MV-4-11 (cell line): ENCODE measurements around the gene LRRK1.
A peak's percentile ranks its signal among the peaks of the same experiment; 100 is the strongest.

Experiments
- DNase-seq: peaks from one replicate; lab custom pipeline; 2025; lab: John Stamatoyannopoulos, UW

LRRK1 gene

DNA sequence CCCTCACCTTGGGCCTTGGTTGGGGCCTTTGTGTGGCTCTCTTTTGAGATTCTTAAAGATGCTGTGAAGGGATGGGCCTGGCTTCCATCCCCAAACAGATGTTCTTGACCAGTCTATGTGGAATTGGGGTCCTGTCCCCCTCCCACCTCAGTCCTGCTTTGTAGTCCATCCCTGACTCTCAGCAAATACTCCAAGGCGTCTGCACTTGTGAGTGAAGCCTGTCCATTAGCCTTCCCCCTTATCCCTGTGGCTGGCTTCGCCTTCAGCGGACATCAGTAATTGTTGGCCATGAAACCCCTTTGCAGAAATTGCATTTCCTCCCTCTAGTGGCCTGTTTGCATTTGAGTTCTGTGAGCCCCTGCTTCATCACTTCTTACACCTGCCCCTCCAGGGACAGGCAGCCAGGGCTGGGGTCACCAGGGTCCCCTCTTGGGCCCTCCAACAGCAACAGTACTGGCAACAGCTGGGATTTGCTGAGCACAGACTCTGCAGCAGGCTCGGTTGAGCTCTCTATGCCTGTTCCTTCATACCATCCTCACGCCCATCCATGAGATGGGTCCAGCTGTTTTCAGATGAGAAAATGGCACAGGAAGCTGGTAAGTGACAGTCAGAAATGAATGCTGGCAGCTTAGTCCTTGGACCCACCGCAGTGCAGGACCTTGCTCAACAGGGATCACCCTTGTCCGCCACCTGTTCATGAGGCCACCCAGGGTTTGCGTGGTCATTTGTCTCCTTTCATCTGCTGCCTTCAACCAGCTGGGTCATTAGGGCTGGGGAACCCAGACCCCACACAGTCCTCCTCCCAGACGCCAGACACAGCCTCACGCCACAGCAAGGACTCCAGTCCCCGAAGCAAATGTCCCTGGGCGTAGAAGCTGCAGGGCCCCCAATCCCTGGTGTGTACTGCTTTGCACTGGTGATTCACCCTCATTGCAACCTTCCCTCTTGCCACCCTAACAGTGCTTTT is 8.9 kb upstream of the LRRK1 start:
- no peak for DNase-seq

DNA sequence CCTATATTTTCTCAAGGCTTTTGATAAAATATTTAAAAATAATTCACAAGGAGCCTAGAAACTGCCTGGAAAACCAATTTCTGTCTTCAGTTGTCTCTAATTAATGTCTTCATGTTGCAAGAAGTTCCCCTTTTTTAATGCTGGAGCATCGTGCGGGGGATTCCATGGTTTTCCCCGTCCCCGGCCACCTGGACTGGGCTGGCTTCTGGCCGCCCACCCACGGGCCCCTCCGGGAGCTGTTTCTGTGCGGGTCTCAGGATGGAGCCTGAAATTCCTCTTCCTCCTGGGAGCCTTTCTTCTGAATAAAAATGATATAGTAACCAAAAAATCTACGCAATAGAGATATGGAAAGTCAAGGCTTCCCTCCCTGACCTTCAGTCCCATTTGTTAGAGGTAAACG is 8.1 kb upstream of the LRRK1 start:
- no peak for DNase-seq

DNA sequence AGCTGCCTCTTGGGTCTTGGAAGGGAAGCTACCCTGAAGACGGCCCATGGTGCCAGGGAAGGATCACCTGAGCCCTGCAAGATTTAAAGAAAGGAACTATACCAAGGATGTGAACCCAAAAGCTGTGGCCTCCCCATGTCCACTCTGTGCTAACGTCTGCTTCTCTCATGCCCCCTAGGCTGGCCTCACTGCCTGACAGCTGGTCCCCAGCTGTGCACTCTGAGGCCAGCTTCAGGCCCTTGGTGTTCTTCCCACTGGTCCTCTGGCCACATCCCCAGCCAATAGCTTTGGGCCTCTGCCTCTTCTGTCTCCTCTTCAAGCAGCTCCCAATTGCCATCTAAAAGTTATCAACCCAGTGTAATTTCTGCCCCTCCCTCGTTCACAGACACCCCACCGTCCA is 5.2 kb upstream of the LRRK1 start:
- no peak for DNase-seq

DNA sequence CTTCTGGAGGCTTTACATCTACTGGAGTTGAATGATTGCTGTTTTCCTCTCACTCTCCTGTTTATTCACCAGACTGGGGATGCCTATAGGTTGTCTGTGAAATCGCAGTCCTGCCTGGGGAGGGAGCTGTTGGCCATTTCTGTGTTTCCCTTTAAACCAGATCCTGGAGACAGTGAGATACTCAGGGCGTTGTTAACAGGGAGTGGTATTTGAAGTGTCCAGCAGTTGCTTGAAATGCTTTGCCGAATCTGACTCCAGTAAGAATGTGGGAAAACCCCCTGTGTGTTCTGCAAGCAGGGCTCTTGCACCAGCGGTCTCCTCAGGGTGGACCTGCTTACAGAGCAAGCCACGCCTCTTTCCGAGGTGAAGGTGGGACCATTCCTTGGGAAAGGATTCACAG is 4.3 kb upstream of the LRRK1 start:
- no peak for DNase-seq

DNA sequence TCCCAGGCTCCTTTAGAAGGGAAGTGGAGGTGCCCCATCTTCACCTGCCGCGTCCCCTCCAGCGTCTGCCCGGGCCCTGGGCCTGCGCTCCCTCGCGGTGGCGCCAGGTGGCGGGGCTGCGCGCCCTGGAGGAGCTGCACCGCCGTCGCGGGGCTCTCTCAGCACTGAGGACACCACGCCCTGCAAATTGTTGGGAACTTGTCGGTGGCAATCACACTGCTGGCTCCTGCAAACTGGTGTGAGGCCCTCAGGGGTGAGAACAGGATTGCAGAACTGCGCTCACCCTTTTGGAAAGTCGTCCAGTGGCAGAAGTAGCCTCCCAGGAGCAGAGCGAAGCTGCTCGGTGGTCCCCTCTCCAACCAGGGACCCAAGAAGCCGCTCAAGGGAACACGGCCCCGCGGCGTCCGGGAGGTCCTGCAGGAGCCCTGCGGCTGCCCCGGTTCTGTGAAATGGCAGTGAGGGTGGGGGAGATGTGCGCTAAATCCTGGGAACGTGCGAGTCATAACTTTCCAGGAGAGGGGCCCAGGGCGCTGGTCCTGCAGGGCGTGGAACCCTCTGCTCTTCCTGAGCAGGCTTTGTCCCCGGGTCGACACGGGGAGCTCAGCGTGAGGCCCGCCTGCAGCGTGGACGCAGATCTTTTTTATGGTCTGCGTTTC is 995 bp upstream of the LRRK1 start:
- DNase-seq = peak; percentile 73

DNA sequence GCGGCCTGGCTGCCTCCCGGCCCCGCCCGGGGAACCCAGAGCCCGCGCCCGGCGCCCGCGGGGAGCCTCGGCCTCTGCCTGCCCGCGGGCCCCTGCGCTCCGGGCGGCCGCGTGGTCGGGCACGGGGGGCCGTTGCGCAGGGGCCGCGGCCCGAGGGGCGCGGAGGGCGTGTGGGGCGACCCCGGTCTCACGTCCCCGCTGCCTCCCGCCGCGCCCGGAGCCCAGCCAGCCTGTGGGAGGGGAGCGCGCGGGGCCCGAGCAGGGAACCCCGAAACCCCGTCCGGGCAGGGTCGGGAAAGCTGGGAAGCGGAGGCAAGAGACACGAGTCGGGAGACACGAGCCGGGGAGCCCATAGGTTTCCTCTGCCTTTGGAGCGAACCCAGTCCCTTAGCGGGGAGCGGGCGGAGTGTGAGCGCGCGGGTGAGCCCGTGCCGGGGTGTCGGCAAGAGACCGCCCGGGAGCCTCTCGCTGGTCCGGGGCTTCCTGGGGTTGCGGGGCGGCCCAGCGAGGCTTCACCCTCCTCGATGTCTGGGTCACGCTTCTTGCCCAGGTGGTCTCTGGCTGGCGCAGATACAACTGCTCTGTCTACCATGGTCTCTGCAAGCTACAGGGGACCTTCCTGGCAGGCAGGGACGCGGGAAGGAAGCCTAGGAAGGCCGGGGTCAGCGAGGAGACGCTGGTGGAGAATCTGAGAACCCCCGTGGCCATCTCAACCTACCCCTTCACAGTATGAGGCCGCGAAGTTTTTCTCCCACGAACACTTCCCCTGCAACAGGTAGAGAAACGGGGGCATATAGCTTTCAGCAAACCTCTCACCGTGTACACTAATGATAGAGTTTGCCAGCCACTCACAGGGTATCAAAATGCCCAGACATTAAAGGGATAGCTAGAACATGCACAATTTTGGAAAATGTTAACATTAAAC is 586 bp downstream of the LRRK1 start:
- DNase-seq = no peak

DNA sequence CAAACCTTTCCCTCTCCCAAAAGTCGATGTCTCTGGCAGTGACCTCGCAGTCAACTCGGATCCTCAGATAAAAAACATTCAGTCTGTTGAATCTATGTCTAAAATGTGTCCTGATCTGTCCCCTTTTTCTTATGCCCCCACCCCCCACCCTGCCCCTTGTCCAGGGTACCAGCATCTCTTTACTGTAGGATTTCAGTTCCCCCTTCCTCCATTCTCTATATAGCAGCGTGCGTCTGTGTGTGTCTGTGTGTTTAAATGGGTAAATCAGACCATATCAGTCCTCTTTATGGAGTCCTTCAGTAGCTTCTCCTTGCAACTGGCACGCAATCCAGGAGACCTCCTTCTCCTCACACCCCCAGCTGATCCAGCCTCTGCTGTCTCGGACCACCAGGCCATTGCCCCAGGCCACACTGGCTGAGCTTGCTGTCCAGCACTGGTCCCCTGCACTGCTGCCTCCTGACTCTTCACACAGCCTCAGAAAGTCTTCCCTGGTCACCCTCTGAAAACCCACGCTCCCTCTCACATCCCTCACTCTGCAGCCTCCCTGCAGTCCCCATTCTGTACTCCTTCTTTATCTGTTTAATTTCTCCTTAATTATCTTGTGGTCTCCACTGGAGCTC is 1.5 kb downstream of the LRRK1 start:
- peak; percentile 12 for DNase-seq

DNA sequence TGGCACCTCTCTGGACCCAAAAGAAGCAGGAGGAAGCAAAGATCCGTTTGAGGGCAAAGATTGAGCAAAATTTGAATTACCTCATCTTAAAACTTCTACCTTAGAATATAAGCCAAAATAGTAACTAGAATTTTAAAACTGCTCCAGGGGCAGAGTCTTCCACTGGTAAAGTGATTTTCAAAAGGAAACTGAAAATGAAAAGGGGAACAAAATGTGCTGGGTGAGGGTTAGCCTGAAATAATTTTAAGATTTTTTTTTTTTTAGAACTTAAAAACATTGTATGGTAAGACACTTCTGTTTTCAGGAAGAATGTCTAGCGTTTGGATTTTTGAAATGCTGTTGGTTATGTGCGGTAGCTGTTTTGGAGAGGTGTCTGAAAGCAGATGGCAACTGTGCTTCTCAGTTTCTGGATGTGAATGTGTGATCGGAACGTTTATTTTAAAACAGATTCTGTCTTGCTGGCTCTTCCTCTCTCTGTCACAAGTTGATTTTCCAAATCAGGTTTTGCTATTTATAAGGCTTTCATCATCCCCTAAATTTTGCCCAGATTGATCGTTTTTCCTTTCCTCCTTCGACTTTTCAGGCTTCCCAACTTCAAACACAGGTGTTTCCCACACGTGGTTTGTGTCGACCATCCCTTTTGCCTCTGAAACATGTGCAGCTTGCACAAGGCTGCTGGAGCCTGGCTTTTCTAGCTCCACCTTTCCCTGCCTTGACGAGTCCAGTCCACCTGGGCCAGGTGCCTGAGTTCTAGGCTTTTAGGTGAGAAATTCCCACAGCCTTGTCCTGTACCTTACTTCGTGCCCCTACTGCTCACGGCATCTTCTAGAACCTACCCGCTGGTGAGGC is 3.3 kb downstream of the LRRK1 start:
- DNase-seq = peak; percentile 87

DNA sequence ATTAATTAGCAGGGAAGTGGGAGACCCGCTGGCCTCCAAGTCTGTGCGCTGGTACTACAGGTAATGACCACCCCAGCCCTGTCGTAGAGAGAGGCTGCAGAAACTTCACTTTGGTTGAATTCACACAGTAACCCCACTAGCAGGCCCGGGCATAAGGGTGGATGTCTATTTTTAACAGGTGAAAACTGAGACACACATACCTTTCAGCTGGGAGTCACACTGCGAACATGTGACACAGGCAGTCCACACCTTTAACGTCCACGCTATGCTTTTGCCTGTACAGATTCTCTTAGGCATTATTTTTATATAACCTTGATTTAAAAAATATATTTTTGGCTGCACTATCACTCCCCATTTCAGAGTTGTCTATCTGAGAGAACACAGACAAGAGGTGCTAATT is 3.9 kb downstream of the LRRK1 start:
- no peak for DNase-seq

DNA sequence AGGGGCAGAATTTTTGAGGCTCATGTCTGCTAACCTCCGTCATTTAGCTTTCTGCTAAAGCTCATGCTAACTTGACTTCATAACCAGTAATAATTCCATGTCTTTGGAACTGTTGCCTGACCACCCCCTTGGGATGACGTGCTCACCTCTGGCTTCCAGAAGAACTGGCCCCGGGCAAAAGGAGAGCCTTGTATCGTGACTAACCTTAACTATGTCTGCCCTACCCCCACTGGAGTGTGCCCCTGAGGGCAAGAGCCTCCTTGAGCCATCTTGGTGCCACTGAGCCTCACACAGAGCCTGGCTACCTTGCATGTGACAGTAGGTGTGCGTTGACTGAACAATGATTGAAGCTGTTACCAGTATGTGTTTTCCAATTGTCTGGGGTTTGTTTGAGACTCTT is 4.7 kb downstream of the LRRK1 start:
- no peak for DNase-seq

DNA sequence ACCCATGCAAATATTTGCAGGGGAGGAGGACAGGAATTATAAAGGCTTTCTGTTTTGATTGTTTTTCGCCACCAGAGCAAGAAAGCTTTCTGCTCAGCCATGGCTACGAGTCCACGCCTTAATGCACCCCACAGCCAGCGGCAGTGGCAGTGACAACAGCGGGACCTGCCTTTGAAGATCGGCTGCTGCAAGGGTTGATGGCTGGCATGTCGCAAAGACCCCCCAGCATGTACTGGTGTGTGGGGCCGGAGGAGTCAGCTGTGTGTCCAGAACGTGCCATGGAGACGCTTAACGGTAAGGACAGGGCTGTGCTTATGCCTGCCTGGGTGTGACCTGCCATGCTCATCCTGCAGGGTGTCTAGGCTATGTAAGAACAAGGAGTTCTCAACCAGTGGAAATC is 5.3 kb downstream of the LRRK1 start:
- DNase-seq = no peak

DNA sequence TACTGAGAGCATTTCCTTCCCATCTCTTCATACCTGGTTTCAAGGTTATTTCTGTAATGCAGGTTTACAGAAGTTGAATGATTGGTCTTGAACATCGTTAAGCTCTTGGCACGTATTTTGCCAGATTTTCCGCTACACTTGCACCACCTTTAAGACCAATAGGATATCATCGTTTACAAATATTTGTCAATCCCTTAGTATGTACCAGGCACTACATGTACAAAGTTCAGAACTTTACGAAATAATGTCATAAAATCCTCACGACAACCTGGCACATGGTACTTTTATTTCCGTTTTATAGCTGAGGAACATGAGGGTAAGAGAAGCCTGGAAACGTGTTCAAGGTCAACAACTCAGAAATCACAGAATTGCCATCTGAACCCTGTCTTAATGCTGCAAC is 6.3 kb downstream of the LRRK1 start:
- DNase-seq = no peak

DNA sequence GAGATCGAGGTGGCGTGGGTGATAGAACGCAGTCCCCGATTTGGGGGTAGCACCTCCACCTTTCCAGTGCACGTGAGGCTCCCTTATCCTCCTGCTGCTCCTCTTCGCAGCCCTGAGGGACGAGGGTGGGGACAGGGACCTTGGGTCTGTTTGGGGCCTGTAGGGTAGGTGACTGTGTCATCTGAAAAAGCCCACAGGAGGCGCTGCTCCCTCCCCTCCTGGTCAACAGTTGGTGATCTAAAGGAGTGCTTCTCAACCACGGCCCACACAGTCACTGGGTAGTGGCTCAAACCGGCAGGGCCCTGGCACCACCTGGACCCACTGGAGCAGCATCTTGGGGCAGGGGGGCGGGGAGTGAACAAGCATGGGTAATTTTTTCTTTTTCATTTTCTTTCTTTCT is 7.1 kb downstream of the LRRK1 start:
- no peak for DNase-seq

DNA sequence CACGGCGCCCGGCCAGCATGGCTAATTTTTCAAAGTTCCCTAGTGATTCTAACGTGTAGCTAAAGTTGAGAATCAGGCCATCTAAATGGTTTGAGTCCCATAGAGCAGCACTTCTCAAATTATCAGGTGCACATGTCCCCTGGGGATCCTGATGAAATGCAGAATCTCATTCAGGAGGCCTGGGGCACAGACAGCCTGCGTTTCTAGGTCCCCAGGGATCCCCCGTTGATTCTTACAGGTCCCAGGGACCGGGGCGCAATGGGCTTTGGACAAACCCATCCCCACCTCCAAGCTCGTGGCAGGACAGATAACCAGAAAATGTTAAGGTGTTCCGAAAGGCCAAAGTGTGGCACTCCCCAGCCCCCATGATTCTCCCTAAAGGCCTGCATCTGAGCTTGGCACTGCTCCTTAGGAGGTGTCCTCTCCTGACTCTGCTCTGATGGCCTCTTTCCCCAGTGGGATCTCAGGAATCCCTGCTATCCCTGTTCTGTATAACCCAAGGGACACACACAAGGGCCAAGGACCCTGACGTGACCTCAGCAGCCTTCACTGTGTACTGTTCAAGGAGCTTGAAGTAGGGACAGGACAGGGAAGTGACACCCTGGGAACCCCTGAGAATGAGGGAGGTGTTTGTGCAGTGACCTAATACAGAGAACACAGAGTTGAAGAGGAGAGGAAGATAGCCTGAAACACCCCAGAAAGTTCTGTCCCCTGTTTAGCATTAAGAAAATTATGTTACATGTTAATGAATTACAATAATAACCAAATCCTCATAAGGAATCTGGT is 8.0 kb downstream of the LRRK1 start:
- no peak for DNase-seq

DNA sequence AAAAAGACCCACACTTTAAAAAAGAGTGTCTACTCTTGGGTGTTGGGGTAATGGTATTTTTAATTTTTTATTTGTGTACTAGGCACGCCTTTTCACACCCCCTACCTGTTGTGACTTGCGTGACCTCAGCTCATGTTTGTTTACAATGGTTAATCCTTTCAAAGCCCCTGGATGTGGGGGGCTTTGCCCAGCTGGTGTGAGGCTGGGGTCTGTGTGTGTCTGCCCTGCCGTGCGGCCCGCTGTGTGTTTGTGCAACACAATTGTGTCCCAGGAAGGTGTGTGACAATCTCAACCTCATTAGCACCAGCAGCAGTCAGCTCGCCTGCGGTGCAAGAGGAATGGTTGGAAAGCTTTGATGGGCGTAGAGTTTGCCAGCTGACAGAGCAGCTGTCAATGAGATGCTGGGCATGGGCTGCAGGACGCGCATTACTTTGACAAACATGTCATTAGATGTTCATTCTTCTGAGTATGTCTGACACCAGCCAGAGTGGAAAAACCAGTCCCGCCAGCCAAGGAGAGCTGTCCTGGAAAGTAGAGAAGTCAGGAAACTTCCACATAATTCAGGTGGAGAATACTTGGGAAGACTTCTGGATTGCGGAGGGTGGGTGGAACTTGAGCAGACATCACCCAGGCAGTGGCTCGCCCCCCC is 9.6 kb downstream of the LRRK1 start:
- DNase-seq = no peak

DNA sequence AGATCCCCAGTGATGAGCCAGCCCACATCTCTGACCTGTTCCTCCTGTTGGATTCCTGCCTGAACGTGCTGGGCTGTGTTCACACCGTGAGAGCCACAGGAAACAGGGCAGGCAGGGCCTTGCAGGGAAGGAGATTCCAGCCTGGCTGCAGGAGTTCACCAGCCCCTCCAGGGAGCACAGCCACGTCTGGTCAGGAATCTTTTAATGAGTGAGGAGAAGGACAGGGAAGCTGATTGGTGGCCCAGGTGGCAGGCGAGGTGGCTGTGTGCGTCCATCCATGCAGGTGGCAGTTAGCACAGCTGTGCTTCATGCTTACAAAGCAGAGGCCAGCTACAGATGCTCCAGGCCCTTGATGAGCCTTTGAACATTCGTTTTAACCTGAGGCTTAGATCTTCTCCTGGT is 10.5 kb downstream of the LRRK1 start:
- DNase-seq = no peak

DNA sequence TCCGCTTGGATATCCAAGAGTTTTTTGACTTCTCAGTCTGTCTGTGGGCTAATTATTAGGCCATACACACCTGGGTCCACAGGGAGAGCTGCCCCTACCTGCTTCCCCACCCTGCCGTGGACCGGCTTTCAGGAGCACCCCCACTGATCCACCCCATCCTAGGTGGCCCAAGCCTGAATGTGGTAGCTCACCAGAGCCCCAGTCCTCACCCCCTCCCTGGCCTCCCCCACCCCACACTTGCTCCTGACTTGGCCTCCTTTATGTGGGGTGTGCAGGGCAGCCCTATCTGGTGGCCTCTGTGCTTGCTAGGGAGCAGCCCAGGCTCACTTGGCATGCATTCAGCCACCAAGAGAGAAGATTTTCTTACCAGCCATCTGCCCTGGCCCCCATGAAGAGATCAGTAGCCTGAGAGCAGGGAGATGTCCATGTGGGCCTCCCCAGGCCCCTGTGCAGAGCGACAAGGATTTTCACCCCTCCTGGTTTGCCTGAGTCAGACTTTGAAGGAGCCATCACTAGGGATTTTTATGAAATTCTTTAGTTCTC is 11.2 kb downstream of the LRRK1 start:
- no peak for DNase-seq

DNA sequence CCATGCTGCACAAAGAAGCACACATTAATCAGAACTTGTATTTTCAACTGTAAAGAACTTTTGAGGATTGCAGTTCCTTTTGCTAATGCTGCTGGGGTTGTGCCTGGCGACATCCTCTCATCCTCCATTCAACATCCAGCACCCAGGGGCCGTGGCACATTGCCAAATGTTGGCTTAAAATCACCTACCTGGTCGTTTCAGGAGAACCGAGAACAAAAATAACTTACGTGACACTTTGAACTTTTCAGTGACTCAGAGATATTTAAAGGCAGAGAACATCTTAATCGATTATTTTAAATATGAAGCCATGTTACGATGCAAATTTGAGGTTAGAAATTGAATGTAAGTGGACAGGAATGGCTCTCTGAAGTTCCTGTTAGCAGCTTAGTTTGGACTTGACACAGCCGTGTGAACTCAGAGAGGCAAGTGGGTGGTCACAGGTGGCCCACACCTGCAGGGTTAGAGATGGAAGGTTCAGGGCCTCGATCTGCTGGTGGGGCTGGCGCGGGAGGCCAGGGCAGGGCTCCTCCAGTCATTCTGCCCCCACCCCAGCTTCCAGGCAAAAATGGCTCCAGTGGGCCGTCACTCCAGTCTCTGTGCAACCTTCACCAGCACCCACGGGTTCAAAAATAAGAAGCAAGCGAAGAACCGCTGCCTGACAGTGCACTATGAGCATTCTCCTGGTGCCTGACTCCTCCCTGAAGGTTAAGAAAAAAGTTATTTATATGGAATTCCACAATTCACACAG is 12.2 kb downstream of the LRRK1 start:
- no peak for DNase-seq
